ENCODE results near the gene BICD2.
A peak's percentile ranks its signal among the peaks of the same experiment; 100 is the strongest.

BICD2 gene

DNA sequence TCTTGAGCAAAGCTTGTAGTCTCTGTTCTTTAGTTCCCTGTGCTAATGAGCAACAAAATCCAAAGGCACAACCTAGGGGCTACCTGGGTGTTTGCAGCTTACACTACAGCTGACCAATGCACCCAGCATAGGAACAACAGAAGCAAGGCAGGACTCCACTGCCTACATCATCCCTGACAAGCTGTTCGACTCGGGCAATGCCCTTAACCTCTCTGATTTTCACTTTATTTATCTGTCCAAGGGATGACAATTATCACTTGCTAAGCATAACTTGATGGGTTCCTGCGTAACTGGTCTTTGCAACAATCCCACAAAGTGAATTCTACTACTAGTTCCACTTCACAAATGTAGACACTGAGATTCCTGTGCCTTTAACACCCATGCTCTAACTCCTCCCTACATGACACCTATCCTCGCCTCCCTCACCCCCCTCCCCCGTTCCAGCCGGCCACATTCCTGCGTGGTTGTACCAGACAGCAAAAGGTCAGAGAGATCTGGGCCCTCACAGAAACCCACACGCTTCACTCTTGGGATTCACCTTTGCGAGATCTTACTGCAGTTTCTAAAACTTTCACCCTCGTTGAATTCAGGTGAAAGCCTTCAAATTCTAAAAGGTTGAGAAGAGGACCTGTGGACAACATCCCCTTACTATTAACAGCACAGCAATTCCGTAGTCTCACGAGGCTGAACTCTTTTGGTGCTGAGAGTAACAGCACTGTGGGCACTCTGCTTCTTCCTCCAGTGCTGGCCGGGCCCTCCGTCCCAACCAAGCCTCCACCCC is 95.7 kb downstream of the BICD2 start:
- DNase-seq (ENCODE audit: low read depth), result peak; percentile 15

DNA sequence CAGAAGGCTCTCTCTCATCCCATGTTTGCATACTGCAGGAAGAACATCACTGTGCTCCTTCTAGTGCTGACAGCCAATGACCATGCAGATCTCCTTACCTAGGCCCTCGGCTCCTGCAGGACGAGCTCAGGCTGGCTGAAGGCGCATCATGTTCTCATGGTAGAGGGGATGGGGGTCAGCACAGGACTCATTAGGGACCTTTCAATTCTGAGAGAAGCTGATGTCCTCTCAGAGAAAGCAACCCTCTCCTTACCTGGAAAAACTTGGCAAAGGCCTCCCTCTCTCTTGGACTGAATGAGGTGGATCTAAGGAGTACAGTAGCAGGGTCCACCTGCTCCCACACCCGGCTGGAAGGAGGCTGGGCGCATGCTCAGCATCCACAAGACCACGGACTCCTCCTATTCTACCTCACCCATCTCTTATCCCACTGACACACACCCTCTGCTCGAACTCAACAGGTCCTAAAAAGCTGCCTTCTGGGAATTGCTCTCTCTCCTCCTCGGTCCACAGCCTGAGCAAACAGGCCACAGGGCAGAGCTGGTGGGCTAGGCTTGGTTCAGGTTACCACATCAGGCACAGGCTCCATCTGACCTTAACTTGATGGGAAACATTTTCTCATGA is 97.6 kb downstream of the BICD2 start:
- DNase-seq (ENCODE audit: low read depth), result no peak

DNA sequence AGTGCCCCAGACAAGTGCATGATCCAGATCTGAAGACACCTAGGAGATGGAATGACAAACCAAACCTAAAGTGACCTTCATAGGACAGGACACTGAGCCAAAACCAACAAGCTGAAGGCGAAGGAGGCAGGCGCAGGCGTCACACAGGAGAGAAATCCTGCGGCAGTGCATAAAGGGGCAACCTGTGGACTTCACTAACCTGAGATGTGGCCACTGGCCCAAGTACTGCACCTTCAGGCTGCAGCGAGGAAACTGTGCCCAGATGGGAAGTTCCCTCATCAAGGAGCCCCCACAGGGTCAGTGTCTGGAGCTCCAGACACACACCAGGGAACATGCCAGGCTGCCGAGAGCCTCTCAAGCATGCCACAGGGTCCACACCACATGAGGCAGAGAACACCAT is 98.4 kb downstream of the BICD2 start:
- DNase-seq (ENCODE audit: low read depth), result no peak

DNA sequence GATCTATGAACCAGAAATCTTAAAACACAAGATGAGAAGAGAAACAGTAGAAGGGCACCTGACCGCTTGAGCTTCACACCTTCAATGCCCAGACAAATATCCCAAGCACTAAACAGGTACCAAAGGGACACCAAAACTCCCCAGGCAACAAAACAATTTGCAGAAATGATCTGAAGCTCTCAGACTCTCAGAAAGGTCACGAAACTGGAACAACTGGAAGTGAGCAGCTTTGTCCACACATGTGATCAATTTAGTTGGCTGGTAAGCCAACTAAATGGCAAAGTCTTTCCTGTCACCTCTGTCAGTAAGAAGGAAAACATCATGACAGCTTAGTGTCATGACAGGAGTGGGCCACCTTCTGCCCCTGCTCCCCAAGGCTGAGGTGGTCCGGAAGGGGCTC is 98.8 kb downstream of the BICD2 start:
- DNase-seq (ENCODE audit: low read depth), result no peak

DNA sequence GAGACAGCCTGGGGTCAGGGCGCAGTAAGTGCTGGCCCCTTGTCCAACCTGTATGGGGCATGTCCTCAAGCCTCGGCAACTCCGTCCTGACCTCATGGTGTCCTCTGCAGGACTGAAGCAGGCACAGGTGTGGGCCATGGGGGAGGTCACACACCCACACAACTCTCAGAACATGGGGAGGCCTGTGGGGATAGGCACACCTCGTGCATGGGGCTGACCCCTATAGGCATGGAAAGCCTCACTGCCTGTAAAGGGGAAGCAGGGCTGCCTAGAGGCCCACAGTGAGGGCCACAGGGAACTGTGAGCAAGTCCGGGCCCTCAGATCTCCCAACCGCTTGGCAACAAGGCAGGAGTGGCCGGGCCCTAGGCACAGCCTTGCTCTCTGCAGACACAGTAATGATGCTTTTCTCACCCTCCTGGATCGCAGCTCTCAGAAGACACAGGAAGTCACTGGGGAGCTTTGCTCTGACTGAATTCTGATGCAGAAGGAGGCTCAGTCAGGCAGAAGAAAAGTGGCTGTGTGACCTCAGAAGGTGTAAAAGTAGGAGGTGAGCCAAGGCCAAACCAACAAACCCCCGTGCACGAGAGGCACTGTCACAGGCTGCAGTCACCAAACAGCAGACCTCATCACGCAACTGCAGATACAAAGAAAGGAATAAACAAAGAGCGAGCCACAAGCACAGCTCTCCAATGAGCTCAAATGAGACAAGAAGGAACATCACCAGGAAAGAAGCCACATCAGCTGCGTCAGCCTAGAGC is 100.1 kb downstream of the BICD2 start:
- no peak for DNase-seq (ENCODE audit: low read depth)

DNA sequence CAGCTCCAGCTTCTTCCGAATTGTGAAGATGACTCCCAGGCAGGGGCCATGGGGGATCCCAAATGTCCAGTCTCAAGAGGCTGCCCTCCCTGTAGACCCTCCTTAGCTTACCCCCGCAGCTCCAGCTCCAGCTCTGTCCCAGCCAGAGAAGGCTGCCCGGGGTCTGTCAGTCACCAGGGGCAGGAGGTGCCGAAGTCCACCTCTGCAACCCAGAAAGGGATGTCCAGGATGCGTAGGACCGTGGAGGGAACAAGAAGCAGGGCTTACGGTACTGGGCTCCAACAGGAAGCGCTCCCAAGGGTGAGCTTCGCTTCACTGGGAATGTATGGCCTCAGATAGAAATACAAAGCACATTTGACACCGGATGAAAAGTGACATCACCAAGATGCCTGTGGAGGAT is 100.7 kb downstream of the BICD2 start:
- no peak for DNase-seq (ENCODE audit: low read depth)

DNA sequence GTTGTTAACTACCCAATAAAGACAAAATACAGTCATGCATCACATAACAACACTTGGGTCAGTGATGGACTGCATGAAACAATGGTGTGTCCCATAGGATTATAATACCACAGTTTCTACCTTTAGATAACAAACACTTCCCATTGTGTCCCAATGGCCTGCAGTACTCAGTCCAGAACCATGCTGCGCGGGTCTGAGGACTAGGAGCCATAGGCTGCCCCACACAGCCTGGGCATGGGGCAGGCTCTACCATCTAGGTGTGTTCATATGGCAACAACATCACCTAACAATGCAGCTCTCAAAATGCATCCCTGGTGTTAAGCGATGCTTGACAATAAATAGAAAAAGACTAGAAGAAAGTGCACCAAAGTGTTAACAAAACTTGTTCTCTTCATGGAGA is 101.5 kb downstream of the BICD2 start:
- no peak for DNase-seq (ENCODE audit: low read depth)

DNA sequence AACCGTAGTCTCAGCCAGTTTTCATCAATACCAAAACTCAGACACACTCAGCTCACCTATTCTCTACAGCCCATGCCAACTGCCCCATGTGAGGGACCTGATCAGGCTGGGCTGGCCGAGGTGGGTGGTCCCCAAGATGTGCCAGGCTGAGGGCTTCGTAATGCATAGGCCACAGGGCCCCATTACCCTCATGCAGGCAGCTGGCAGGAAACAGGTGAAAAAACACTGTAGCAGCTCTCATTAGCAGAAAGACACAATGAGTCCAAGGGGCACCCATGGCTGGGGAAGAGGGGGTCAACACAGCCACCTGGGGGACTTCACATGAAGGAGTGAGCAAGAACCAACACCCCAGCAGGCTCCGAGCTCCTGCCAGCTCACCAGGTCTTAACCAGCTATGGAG is 102.9 kb downstream of the BICD2 start:
- no peak for DNase-seq (ENCODE audit: low read depth)

Measured in stimulated activated CD8-positive, alpha-beta memory T cell treated with anti-CD3 and anti-CD28 coated beads, Interleukin-7, amount 100 ng/mL, for 24 hours (primary cell).